SK-N-SH treated with all-trans-retinoic acid at 6 μM for 48 hours (cell line): ENCODE data around the gene EPS8.

ENCODE experiments used
- ATAC-seq: fragments of 200-7000 bp; cut with Tn5 transposase; 3 replicates; pipeline ENCODE4 v1.9.1; 2020; ENCODE audit warnings: mild to moderate bottlenecking, moderate library complexity
- ARNTL ChIP-seq: fragments of 450-650 bp; formaldehyde crosslinking; IDR thresholded peaks from 2 replicates; pipeline ENCODE4 v1.5.0; 2020; ENCODE audit warnings: low read depth, mild to moderate bottlenecking, moderate library complexity, borderline replicate concordance
- BACH2 ChIP-seq: fragments of 250-450 bp; sonication (Bioruptor Pico); IDR thresholded peaks from 2 replicates; pipeline ENCODE4 v1.9.0; 2021; ENCODE audit warnings: mild to moderate bottlenecking, borderline replicate concordance
- CREB5 ChIP-seq: fragments of 250-450 bp; sonication (Bioruptor Pico); IDR thresholded peaks from 2 replicates; pipeline ENCODE4 v1.5.1; 2020; ENCODE audit warnings: low read depth, mild to moderate bottlenecking, moderate library complexity
- CSDC2 ChIP-seq: fragments of 250-450 bp; sonication (Bioruptor Pico); IDR thresholded peaks from 2 replicates; pipeline ENCODE4 v1.5.0; 2020; ENCODE audit warnings: mild to moderate bottlenecking, moderate library complexity
- CSRNP3 ChIP-seq: fragments of 250-450 bp; sonication (Bioruptor Pico); IDR thresholded peaks from 2 replicates; pipeline ENCODE4 v1.5.1; 2021; ENCODE audit warnings: mild to moderate bottlenecking, moderate library complexity
- ESRRG ChIP-seq: fragments of 250-450 bp; sonication (Bioruptor Pico); IDR thresholded peaks from 2 replicates; pipeline ENCODE4 v1.6.1; 2021; ENCODE audit warnings: mild to moderate bottlenecking
- GLIS3 ChIP-seq: fragments of 250-450 bp; sonication (Bioruptor Pico); IDR thresholded peaks from 2 replicates; pipeline ENCODE4 v1.5.0; 2020; ENCODE audit warnings: mild to moderate bottlenecking, moderate library complexity
- ISL1 ChIP-seq: fragments of 250-450 bp; sonication (Bioruptor Pico); IDR thresholded peaks from 2 replicates; pipeline ENCODE4 v2.1.2; 2022; ENCODE audit warnings: mild to moderate bottlenecking, moderate library complexity
- OSR1 ChIP-seq: fragments of 250-450 bp; sonication (Bioruptor Pico); IDR thresholded peaks from 2 replicates; pipeline ENCODE4 v1.8.0; 2022; ENCODE audit warnings: moderate library complexity, mild to moderate bottlenecking, inconsistent platforms
- PATZ1 ChIP-seq: fragments of 250-450 bp; sonication (Bioruptor Pico); IDR thresholded peaks from 2 replicates; pipeline ENCODE4 v1.8.0; 2020; ENCODE audit warnings: mild to moderate bottlenecking, moderate library complexity, borderline replicate concordance
- POU6F1 ChIP-seq: fragments of 250-450 bp; sonication (Bioruptor Pico); IDR thresholded peaks from 2 replicates; pipeline ENCODE4 v1.8.0; 2021; ENCODE audit warnings: low read depth, mild to moderate bottlenecking, moderate library complexity, borderline replicate concordance
- PPARA ChIP-seq: fragments of 250-450 bp; sonication (Bioruptor Pico); IDR thresholded peaks from 2 replicates; pipeline ENCODE4 v1.5.0; 2020; ENCODE audit warnings: mild to moderate bottlenecking, borderline replicate concordance
- RARB ChIP-seq: fragments of 250-450 bp; sonication (Bioruptor Pico); IDR thresholded peaks from 2 replicates; pipeline ENCODE4 v1.8.0; 2021; ENCODE audit warnings: mild to moderate bottlenecking, moderate library complexity
- SNAI2 ChIP-seq: fragments of 250-450 bp; sonication (Bioruptor Pico); IDR thresholded peaks from 2 replicates; pipeline ENCODE4 v1.5.0; 2020; ENCODE audit warnings: mild to moderate bottlenecking, moderate library complexity
- TCF4 ChIP-seq: fragments of 250-450 bp; sonication (Bioruptor Pico); IDR thresholded peaks from 2 replicates; pipeline ENCODE4 v1.8.0; 2021; ENCODE audit warnings: mild to moderate bottlenecking, moderate library complexity, borderline replicate concordance
- TSHZ2 ChIP-seq: fragments of 250-450 bp; sonication (Bioruptor Pico); IDR thresholded peaks from 2 replicates; pipeline ENCODE4 v1.5.0; 2020; ENCODE audit warnings: mild to moderate bottlenecking, moderate library complexity
- ZC3H10 ChIP-seq: fragments of 250-450 bp; sonication (Bioruptor Pico); IDR thresholded peaks from 2 replicates; pipeline ENCODE4 v1.5.1; 2021; ENCODE audit warnings: mild to moderate bottlenecking, moderate library complexity
- ZFP30 ChIP-seq: fragments of 450-650 bp; formaldehyde crosslinking; IDR thresholded peaks from 2 replicates; pipeline ENCODE4 v1.5.0; 2022; ENCODE audit warnings: mild to moderate bottlenecking, moderate library complexity
- ZNF565 ChIP-seq: fragments of 450-650 bp; formaldehyde crosslinking; conservative IDR thresholded peaks from 2 replicates; pipeline ENCODE4 v1.5.0; 2020; ENCODE audit warnings: low read depth, mild to moderate bottlenecking, moderate library complexity
- ZNF70 ChIP-seq: fragments of 450-650 bp; formaldehyde crosslinking; IDR thresholded peaks from 2 replicates; pipeline ENCODE4 v1.5.0; 2020; ENCODE audit warnings: mild to moderate bottlenecking, moderate library complexity
- ZNF8 ChIP-seq: fragments of 450-650 bp; formaldehyde crosslinking; IDR thresholded peaks from 2 replicates; pipeline ENCODE4 v1.5.0; 2020; ENCODE audit warnings: mild to moderate bottlenecking, moderate library complexity

EPS8 gene

GRCh38 chr12:15720295-15720694 is 68.9 kb downstream of the EPS8 start:
- TF ChIP-seq OSR1 (CRISPR knock-in tag): no peak
- TF ChIP-seq ESRRG (CRISPR knock-in tag): no peak
- no peak for TF ChIP-seq ZC3H10 (CRISPR knock-in tag)
- no peak for TF ChIP-seq GLIS3 (CRISPR knock-in tag)
- TF ChIP-seq POU6F1 (CRISPR knock-in tag): no peak
- TF ChIP-seq ZNF70 (CRISPR knock-in tag): no peak
- no peak for TF ChIP-seq ZFP30 (CRISPR knock-in tag)
- TF ChIP-seq CREB5 (CRISPR knock-in tag): no peak
- no peak for TF ChIP-seq TCF4 (CRISPR knock-in tag)
- no peak for TF ChIP-seq ARNTL (CRISPR knock-in tag)
- TF ChIP-seq PPARA (CRISPR knock-in tag): no peak
- TF ChIP-seq PATZ1 (CRISPR knock-in tag): no peak
- TF ChIP-seq ISL1: no peak
- TF ChIP-seq CSDC2 (CRISPR knock-in tag): no peak
- no peak for TF ChIP-seq BACH2 (CRISPR knock-in tag)
- no peak for TF ChIP-seq ZNF565
- no peak for TF ChIP-seq TSHZ2 (CRISPR knock-in tag)
- TF ChIP-seq RARB (CRISPR knock-in tag): no peak
- 0 out of 3 replicates have a peak, but pooled peaks have one; percentile 26 for ATAC-seq

- 0 out of 3 replicates have a peak, but pooled peaks have one; percentile 30 for ATAC-seq
- TF ChIP-seq ZNF8 (no peak), GLIS3 (CRISPR knock-in tag) (no peak), ARNTL (CRISPR knock-in tag) (no peak), ZNF70 (CRISPR knock-in tag) (no peak), PPARA (CRISPR knock-in tag) (no peak), SNAI2 (no peak), ZFP30 (CRISPR knock-in tag) (no peak), ZNF565 (no peak), CSDC2 (CRISPR knock-in tag) (no peak), RARB (CRISPR knock-in tag) (no peak), ZC3H10 (CRISPR knock-in tag) (no peak), BACH2 (CRISPR knock-in tag) (no peak), PATZ1 (CRISPR knock-in tag) (no peak), CREB5 (CRISPR knock-in tag) (no peak), ISL1 (no peak), CSRNP3 (CRISPR knock-in tag) (no peak)
Observed at GRCh38 chr12:15719230-15719629, 70.0 kb downstream of the EPS8 start.
